ENCODE results near the gene GRM2.

Gene GRM2

GRCh38 chr3:51719410-51720025 is 12.7 kb downstream of the GRM2 start:
- DNase-seq (ENCODE audit: extremely low read depth, low read depth): no peak
- no peak overlapping the region for H3K4me3 ChIP-seq (replicated peaks; ENCODE audit: low read depth, low read length)
- no peak for TF ChIP-seq CTCF (IDR thresholded peaks at IDR 0.05; ENCODE audit: low read depth, low read length, missing control alignments)

GRCh38 chr3:51720292-51721061 is 13.6 kb downstream of the GRM2 start:
- no peak for TF ChIP-seq CTCF (IDR thresholded peaks at IDR 0.05; ENCODE audit: low read depth, low read length, missing control alignments)
- no peak overlapping the region for H3K4me3 ChIP-seq (replicated peaks; ENCODE audit: low read depth, low read length)
- no peak for DNase-seq (ENCODE audit: extremely low read depth, low read depth)

GRCh38 chr3:51721062-51721745 is 14.3 kb downstream of the GRM2 start:
- TF ChIP-seq CTCF (IDR thresholded peaks at IDR 0.05; ENCODE audit: low read depth, low read length, missing control alignments): no peak
- H3K4me3 ChIP-seq (replicated peaks; ENCODE audit: low read depth, low read length): no peak overlapping the region
- DNase-seq (ENCODE audit: extremely low read depth, low read depth): no peak

GRCh38 chr3:51722362-51722761 is 15.5 kb downstream of the GRM2 start:
- no peak for DNase-seq (ENCODE audit: extremely low read depth, low read depth)
- peak; percentile 12 for TF ChIP-seq CTCF (IDR thresholded peaks at IDR 0.05; ENCODE audit: low read depth, low read length, missing control alignments)
- H3K4me3 ChIP-seq (replicated peaks; ENCODE audit: low read depth, low read length): no peak overlapping the region

GRCh38 chr3:51727500-51727899 is 20.6 kb downstream of the GRM2 start:
- DNase-seq (ENCODE audit: extremely low read depth, low read depth): no peak
- H3K4me3 ChIP-seq (replicated peaks; ENCODE audit: low read depth, low read length): no peak overlapping the region
- TF ChIP-seq CTCF (IDR thresholded peaks at IDR 0.05; ENCODE audit: low read depth, low read length, missing control alignments): no peak

GRCh38 chr3:51729042-51729633 is 22.3 kb downstream of the GRM2 start:
- no peak for DNase-seq (ENCODE audit: extremely low read depth, low read depth)
- H3K4me3 ChIP-seq (replicated peaks; ENCODE audit: low read depth, low read length): no peak overlapping the region
- no peak for TF ChIP-seq CTCF (IDR thresholded peaks at IDR 0.05; ENCODE audit: low read depth, low read length, missing control alignments)

Data from HFF-Myc (cell line).